GM19438 (cell line): ENCODE measurements around the gene ARHGAP10.

Experiments
- ATAC-seq: cut with Tn5 transposase; IDR thresholded peaks from one replicate; pipeline ENCODE4 v1.9.1; 2021; ENCODE audit warnings: low read depth; ENCODE audit not compliant: unreplicated experiment

The ARHGAP10 gene

GRCh38 chr4:147823130-147823529 lies 91.2 kb downstream of the ARHGAP10 start:
- ATAC-seq, result no peak

- no peak for ATAC-seq
Observed at GRCh38 chr4:147824316-147824715, 92.4 kb downstream of the ARHGAP10 start.

- no peak for ATAC-seq
Observed at GRCh38 chr4:147824884-147825283, 93.0 kb downstream of the ARHGAP10 start.

- no peak for ATAC-seq
Observed at GRCh38 chr4:147825451-147826287, 93.8 kb downstream of the ARHGAP10 start.

- ATAC-seq, result no peak
Observed at GRCh38 chr4:147826288-147826646, 94.4 kb downstream of the ARHGAP10 start.

- no peak for ATAC-seq
Observed at GRCh38 chr4:147828331-147828905, 96.5 kb downstream of the ARHGAP10 start.

DNA sequence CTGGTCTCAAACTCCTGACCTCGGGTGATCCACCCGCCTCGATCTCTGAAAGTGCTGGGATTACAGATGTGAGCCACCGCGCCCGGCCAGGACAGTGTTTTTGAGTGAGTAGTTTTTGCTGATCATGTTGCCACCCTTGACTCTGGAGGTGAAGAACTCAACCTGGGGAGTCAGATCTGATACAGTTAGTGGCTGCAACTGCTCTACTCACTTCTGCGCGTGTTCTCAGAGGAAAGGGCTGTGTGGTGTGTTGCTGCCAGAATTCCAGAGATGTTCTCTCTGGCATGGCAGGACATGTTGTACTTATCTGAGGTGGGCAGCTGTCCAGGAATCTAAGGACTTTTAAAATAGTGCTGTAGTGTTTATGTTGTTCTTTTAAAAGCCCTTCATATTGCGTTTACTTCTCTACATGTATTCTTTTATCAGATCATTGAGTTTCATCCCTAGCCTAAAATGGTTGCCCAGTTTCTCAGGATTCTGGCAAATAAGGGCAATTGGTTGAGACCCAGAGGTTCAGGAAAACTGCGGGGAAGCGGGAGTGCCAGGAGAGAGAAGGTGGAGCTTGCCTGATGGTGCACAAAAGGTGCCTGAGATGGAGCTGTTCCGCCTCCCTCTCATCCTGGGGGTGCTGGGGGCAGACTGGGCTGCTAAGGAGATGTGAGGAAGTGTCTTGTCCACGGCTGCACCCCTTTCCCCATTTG lies 97.7 kb downstream of the ARHGAP10 start:
- ATAC-seq, result no peak

DNA sequence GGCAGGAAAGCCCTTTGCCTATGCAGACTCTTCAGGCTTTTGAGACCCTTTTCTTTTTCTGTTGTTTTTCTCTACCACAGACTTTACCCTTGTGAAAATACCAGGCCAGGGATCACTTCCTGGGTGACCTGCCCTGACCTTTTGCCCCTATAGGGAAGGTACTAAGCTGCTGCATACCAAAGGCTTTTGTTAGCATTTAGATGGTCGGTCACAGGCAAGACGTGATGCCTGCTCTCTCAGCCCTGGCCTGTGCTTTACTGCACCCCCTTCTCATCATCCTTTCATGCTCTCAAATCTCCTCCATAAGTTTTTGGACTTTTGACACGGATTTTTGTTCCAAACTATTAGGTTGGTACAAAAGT lies 98.2 kb downstream of the ARHGAP10 start:
- no peak for ATAC-seq

DNA sequence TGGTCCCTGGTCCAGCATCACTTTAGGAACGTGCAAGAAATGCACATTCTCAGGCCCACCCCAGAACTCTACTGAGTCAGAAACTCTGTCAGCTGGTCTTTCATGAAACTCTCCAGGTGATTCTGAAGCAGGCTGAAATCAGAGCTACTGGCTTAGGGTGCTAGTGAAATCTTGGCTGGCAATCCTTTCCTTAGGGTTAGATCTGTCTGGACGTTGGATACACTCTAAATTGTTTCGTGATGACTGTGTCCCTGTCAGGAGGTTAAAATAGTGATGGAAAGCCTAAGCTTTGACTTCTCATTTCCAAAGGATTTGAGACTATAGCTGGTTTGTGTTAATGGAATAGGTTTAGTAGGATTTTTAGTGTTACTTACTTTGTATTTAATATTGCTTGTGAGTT lies 99.1 kb downstream of the ARHGAP10 start:
- ATAC-seq, result no peak

GRCh38 chr4:147831551-147832171 lies 99.8 kb downstream of the ARHGAP10 start:
- ATAC-seq, result no peak

DNA sequence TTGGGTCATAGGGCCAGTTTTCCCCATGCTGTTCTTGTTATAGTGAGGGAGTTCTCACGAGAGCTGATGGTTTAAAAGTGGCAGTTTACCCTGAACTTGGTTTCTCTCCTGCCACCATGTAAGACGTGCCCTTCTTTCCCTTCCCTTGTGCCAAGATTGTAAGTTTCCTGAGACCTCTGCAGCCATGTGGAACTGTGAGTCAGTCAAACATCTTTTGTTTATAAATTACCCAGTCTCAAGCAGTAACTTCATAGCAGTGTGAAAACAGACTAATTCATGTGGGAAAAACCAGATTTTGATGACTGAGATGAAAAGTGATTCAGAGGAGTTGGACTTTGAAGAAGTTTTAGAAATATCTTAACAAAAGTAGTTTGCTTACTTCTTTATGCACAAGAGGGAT lies 101.4 kb downstream of the ARHGAP10 start:
- ATAC-seq, result no peak

DNA sequence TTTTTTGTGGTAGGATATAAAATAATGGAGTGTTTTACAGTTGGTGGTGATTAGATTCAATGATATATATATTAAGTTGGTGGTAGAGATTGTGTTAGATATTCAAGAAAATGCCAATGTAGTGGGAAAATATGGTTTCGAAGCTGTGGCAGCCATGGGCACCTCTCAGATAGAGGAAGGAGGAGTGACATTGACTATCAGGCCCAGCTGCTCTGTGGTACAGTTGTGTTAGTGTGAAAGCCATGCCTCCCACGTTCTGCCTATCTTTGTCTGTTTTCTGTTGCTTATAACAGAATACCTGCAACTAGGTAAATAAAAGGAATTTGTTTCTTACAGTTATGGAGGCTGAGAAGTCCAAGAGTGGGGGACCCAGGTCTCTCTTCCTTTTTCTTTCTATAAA lies 101.9 kb downstream of the ARHGAP10 start:
- ATAC-seq, result no peak

GRCh38 chr4:147834480-147834879 lies 102.6 kb downstream of the ARHGAP10 start:
- ATAC-seq, result no peak

DNA sequence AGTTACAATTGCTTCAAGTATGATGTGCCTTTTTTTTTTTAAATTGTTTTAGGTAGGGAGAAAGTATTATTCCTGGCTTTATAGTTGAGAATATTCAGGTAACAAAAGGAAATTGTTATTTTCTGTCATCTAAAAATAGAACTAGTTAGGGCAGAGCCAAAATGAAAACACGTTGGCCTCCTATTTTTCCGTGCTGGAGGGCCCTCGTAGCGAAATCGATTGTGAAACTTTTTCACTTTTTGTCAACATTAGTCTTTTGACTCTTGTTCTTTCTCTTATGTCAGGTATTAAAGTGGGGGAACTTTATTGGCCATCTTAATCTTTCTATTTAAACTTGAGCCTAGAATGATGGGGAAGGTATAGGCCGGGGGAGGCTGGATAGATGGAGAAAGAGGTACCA lies 104.9 kb downstream of the ARHGAP10 start:
- no peak for ATAC-seq

DNA sequence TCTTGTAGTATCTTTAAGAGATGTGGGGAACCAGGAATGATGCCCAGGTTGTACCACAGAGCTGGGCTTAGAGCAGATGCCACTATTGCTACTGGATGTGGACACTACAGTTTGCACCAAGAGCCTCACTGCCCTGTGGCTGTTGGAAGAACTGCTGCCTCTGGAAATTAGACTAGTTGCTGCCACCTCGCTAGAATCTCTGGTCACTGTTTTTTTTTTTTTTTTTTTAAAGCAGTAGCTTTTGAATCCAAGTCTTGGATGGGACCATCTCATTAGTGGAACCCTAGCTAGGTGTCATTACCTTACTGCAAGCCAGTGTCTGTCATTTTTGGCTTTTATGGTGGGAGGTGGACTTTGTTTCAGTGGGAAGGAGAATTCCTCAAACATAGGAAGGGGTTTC lies 105.5 kb downstream of the ARHGAP10 start:
- no peak for ATAC-seq

GRCh38 chr4:147837854-147838253 lies 106.0 kb downstream of the ARHGAP10 start:
- no peak for ATAC-seq

GRCh38 chr4:147839200-147839599 lies 107.3 kb downstream of the ARHGAP10 start:
- no peak for ATAC-seq

DNA sequence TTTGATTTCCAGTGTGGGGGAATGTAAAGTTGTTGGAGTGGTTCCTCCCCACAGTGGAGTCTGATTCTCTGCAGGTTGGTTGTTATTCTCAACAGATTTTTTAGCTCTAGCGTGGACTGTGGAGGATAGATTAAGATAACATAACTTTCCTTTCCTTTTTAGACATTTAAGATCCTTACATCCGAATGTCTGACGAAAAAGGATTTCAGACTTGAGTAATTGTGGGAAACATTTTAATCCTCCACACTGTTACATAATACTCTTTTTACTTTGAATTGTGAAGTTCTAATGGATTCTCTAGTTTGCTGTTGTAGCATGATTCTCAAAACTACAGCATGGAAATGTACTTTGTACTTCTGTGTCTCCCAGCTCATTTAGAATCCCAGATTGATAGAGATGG lies 107.8 kb downstream of the ARHGAP10 start:
- no peak for ATAC-seq

- ATAC-seq, result peak; percentile 63
Observed at GRCh38 chr4:147840838-147841738, 109.2 kb downstream of the ARHGAP10 start.

- no peak for ATAC-seq
Observed at GRCh38 chr4:147842573-147842972, 110.7 kb downstream of the ARHGAP10 start.
